HG02763 (cell line): ENCODE measurements around the gene XPO6.
"Not testable (repeated sequence)": the region's sequence is repeated elsewhere in the genome, so short reads cannot be mapped to it uniquely, and the experiment has no call there.

Experiments used
- ATAC-seq: cut with Tn5 transposase; IDR thresholded peaks from one replicate; pipeline ENCODE4 v1.9.1; 2021; ENCODE audit warnings: mild to moderate bottlenecking, moderate library complexity; ENCODE audit not compliant: unreplicated experiment

XPO6 gene

GRCh38 chr16:28120754-28121153 is 91.0 kb downstream of the XPO6 start:
- no peak for ATAC-seq

DNA sequence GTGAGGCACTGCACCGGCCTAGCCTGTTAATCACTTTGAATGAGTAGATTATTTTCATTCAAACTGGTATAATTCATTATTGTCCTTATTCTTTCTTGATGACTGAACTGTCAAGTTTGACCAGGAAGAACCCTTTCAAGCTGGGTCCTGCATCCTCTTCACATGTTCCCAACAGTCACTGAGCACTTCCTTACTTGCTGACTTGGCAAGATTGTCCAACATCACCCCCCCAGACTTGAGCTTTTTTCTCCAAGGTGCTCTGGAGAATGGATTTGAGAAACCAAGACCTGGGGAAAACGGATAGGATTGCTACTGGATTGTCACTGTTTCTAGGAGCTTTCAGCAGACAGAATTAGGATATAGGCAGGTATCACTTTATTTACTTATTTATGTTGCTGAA is 93.1 kb downstream of the XPO6 start:
- ATAC-seq, result no peak

DNA sequence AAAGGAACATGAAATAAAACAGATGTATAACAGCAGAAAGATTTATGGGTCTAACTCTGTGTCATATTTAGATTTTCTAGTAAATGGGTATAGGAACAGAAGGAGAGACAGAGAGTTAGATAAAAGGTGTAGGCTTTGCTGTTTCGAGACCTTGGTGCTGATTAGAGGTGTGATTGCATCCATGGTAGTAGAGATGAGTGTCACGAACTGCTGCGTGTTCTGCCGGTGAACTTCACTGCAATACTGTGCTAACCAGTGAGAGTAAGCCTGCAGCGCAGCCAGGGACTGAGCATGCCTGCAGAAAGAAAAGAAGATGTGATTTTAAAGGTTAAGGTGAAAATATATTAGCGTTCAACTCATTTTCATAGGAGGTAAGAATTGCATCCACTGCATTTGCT is 94.6 kb downstream of the XPO6 start:
- no peak for ATAC-seq

GRCh38 chr16:28115866-28116265 is 95.9 kb downstream of the XPO6 start:
- not testable (repeated sequence) for ATAC-seq

DNA sequence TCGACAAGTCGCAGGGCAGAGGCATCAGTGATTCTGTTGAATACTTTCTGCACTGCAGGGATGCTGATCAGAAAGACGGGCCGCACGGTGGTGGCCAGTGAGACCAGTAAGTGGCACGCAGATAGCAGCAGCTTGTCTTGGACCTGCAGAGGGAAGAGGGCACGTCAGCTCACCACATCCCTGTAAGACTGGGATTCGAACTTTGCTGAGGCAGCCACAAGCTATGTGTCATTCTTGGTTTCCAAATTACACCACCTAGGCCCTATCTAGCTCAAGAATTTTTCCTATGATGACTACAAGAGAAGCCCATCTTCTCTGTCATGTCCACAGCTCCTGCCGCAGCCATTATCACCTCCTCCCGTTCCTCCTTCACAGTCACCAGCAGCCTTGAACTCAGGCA is 98.9 kb downstream of the XPO6 start:
- no peak for ATAC-seq

DNA sequence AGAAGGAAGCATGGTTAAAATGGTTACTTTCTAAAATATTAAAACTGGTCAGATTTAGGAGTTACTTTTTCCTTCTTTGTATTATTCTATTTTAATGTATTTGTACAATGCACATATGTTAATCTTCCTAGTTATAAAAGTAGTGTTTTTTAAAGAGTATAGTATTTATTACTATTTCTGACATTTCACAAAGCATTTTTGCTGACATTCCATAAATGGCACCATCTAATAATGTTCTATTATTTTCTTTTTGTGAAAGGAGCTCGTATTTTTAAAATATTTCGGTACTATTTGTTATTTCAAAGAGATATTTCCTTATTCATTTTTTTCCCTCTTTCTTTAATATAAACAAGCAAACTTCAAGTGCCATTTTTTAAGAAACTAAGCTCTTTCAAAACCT is 100.8 kb downstream of the XPO6 start:
- no peak for ATAC-seq

GRCh38 chr16:28110479-28110878 is 101.3 kb downstream of the XPO6 start:
- ATAC-seq, result no peak

GRCh38 chr16:28110074-28110473 is 101.7 kb downstream of the XPO6 start:
- no peak for ATAC-seq

DNA sequence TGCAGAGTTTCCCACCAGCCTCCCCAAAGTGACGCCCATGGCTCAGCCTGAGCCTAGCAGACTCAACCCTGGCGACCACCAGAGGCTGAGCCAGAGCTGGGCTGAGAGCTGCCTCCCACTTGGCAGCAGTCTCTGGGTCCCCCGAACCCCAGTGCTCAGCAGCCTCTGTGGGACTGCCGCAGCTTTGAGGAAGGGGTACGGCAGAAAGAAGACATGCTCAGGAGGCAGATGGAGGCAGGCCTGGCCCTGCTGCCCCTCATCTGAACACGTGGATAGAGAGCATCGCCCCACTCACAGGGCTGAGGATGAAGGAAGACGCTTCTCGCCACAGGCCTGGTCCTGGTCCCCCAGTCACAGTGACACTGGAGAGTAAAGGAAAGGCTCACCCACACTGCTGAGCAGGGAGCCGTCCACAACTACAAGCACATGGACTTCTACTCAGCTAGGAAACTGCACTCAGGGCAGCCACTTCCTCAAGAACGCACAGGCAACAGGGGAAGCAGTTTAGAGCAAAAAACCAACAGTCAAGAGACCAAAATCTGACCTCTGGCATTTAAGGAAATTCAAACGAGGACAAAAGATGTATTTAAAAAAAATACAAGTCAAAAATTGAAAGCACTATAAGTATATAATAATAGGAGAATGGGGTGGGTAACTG is 103.0 kb downstream of the XPO6 start:
- ATAC-seq, result no peak

GRCh38 chr16:28107232-28107631 is 104.5 kb downstream of the XPO6 start:
- ATAC-seq, result no peak

- no peak for ATAC-seq
Measured at GRCh38 chr16:28106467-28107215, 105.1 kb downstream of the XPO6 start.

GRCh38 chr16:28105954-28106353 is 105.8 kb downstream of the XPO6 start:
- ATAC-seq, result no peak

DNA sequence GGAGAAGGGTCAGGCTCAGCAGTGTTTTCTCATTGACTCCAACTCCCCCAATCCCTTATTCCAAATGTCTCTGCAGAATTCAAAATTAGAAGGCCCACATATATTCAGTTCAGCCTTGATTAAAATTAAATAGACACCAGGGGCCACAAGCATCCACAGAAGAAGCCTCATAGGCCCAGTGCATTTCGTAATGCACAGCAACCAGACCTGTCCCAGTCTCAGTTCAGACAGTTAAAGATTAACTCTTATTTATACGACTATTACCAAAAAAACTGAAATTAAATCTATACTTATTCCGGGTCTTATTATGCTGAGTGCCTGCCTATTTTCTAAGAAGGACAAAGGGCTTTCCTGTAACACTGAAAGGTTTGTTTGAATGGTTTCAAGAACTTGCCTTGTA is 106.5 kb downstream of the XPO6 start:
- ATAC-seq, result no peak

GRCh38 chr16:28104404-28104803 is 107.4 kb downstream of the XPO6 start:
- ATAC-seq, result no peak

DNA sequence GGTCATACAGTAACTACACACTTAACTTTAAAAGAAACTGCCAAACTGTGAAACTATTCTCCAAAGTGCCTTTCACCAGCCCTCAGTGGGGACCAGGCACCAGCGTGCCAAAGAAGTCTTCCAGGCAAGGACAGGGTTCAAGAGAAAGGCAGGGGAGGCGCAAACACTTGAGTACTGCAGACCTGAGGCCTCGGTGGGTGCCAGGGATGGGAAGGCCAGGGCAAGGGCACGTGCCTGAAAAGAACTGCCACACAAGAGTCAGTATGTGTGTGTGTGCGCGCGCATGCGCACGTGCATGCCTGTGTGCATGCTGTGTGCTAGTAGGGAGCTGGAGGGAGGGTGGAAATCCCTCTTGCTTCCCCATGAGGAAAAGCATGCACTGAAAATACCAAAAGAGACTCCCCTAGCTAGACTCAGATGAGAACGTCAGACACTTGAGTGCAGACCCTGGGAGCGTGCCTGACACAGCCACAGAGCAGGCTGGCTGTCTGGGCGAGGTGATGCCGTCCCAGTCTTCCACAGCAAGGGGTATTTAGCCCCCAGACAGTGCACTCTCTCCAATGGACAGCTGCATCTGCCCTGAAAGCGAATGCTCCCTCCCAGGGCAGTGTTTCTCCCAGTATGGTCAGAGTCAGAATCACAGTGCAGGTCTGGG is 108.1 kb downstream of the XPO6 start:
- no peak for ATAC-seq

- no peak for ATAC-seq
Measured at GRCh38 chr16:28101533-28101890, 110.3 kb downstream of the XPO6 start.

- no peak for ATAC-seq
Measured at GRCh38 chr16:28100810-28101532, 110.8 kb downstream of the XPO6 start.

GRCh38 chr16:28098959-28099945 is 112.5 kb downstream of the XPO6 start:
- no peak for ATAC-seq

- ATAC-seq, result no peak
Measured at GRCh38 chr16:28098171-28098958, 113.4 kb downstream of the XPO6 start.
